HG02885 (cell line): ENCODE data around the gene ETFA.
"Not testable (repeated sequence)": the region's sequence is repeated elsewhere in the genome, so short reads cannot be mapped to it uniquely, and the experiment has no call there.

Source experiments
- ATAC-seq: cut with Tn5 transposase; IDR thresholded peaks from one replicate; pipeline ENCODE4 v1.9.1; 2021; ENCODE audit warnings: mild to moderate bottlenecking; ENCODE audit not compliant: unreplicated experiment, poor library complexity

The ETFA gene

DNA sequence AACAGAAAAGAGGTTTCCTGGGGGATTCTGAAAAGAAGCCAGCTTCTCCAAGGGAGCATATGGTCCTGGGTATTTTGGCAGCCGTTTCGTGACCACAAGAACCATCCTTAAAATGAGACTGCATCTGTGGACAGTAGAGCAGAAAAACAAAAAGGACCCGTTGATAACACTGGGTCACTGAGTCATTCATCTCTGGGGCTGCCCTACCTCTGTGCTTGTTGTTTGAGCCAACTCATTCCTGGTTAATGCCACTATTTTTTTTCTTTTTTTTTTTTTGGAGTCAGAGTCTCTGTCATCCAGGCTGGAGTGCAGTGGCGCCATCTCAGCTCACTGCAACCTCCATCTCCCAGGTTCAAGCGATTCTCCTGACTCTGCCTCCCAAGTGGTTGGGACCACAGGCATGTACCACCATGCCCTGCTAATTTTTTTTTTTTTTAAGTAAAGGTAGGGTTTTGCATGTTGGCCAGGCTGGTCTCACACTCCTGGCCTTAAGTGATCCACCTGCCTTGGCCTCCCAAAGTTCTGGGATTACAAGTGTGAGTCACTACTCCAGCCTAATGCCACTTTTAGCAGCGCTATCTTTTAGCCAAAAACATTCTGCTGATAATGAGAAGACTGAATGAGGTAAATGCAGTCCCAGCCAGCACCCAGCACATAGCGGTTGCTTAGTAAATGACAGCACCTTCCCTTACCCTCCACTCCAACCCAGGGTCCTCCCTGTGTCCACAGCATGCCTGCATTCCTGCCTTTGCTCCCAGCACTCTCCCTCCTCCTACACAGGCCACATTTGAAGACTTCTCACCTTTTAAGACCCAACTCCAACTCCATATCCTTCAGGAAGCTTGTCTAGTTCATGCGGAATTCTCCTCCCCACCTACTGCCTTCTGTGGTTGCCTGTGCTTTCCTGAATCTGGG is 16.2 kb upstream of the ETFA start:
- no peak for ATAC-seq

DNA sequence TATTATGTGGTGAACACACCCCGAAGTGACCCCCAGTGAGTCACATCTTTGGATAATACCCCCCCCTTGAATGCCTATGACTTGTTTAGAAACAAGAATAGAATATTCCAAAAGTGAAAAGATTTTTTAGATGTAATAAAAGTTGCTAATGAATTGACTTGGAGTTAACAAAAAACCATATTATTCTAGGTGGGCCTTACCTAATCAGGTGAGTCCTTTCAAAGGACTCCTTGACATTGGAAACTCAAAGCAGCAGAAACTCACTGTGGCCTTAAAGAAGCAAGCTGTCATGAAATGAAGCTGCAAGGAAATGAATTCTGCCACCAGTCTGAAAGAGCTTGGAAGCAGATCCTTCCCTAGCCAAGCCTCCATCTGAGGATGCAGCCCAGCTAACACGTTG is 14.4 kb upstream of the ETFA start:
- no peak for ATAC-seq

DNA sequence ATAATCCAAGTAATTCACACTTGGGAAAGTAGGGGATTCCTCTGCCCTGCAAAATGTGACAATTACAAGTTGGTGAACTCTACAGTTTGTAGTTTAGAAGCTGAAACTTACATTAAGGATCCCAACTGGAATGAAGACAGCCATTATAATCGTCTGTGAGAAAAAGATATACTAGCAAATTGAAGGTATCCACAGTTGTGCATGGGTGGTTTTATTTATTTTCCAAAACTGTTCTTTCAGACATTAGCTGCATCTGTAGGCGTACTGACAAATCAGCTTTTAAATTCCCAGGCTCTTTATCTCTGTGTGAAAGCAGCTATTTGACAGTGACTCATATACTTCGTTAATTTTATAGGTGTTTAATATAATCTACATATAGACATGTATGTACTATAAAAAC is 12.8 kb upstream of the ETFA start:
- ATAC-seq, result no peak

DNA sequence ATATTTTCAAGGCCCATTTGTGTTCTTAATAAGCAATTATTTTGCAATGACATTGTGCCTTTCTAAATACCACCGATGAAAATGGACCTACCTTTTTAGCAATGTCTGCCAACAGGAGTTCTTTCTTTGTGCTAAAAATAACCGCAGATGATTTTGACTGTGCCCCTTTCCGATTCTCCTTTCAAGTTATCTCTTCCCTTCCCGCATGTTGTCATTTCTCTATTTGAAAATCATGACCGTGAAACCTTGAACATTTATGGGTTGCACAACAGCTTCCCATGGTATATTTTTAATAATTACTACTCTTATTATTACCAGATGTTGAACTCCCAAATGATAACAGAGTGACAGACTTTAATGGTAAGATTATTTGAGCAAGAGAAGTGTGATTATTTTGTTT is 10.3 kb upstream of the ETFA start:
- no peak for ATAC-seq

DNA sequence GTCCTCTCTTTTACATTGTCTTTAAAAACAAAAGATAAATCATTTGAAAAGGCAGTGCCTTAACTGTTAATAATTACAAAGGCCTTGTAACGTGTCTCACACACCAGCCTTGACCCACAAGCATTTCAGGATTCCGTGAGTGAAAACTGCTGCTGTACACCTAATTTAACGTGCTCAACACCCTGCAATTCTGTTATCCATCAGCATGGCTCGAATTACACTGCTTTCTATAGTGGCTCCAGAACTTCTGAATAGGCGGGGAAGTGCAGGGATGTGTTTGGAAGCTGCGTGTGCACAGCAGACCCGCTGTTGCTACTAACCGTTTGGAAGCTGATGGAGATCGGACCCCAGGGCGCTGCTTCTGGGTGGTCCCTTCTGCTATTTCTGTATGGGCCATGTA is 9.9 kb upstream of the ETFA start:
- ATAC-seq, result no peak

DNA sequence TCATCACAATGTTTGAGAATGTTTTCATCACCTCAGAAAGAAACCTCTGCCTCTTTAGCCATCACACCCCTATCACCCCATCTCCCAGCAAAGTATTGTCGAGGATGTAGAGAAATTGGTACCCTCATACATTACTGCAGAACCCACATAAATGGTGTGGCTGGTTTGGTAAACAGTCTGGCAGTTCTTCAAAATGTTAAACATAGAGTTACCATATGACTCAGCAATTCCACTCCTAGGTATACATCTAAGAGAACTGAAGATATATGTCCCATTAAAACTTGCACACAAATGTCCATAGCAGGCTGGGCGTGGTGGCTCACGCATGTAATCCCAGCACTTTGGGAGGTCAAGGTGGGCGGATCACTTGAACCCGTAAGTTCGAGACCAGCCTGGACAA is 8.7 kb upstream of the ETFA start:
- no peak for ATAC-seq

DNA sequence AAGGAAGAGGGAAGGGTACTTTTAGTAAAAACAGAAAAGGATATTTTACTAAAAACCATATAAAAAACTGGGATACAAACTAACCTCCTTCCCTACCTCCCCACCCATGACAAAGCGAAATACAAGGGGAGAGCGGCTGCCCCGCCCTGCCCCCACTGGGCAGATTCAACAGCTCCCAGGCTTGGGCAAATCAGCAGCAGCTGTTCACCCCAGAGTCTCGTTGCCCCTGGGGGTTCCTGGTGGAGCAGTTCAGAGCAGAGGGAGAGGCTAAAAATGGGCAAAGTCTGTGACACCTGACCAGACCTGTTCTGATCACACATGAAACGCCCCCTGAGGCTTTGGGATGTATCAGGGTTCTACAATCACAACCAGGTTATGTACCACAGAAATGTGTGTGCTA is 2.5 kb upstream of the ETFA start:
- no peak for ATAC-seq

DNA sequence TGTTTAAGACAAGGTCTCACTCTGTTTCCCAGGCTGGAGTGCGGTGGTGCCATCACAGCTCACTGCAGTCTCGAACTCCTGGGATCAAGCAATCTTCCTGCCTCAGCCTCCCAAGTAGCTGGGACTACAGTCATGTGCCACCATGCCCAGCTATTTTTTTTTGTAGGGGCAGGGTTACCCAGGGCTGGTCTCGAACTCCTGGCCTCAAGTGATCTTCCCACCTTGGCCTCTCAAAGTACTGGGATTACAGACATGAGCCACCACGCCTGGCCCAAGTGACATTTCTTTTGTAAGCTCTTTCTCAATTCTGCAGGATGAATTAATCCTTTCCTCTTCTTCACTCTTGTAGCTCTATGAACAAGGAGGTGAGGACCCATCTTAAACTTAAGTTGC is 1.9 kb upstream of the ETFA start:
- not testable (repeated sequence) for ATAC-seq

DNA sequence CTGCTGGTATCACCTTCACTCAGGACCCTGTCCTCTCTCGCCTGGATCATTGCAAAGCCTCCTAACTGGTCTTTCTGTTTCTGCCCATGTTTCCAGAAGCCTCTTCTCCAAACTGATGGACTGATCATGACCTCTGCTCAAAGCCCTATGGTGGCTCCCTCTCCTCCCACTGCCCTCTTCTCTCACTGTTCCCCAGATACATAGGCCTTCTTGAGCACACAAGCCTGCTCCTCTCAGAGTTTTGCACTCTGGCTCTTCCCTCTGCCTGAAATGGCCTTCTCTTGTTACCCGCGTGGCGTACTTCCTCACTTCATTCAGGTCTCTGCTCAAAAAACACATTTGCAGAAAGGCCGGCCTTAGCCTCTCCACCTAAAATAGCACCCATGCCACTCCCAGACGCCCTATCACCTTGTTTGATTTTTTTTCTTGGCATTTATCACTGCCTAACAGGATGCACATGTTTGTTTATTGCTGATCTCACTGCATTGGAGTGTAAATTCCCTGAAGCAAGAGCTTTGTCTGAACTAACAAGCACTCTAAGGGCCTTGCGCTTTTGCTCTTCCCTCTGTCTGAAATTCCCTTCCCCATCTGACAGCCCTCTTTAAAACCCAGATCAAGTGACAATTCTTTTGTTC is 1.4 kb upstream of the ETFA start:
- no peak for ATAC-seq

DNA sequence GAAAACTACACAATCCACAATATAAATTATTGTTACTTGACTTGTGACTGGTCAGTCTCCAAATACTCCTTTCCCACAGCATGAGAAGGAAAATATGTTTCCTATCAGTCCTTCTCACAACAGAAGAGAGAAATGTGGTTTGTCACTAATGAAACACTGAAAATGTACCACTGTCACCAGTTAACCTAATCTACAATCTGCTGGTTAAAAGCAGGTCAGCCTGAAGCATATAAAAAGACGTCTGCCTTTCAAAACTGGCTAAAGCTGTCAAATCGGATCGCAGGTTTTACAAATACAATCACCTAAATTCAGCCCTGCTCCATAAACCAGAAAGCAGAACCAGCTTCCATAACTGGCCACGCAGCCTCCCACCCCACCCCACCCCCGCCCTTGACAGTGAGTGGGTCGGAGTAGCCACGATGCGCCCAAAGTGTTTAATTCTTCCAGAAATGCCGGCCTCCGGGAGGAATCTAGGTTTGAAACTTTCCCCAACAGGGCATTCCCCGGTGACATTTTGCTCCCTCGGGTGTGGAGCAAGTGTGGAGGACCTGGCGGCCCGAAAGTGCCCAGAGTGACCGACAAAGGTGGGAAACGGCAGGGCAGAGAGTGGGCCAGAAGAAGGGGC is 682 bp downstream of the ETFA start:
- ATAC-seq, result no peak

DNA sequence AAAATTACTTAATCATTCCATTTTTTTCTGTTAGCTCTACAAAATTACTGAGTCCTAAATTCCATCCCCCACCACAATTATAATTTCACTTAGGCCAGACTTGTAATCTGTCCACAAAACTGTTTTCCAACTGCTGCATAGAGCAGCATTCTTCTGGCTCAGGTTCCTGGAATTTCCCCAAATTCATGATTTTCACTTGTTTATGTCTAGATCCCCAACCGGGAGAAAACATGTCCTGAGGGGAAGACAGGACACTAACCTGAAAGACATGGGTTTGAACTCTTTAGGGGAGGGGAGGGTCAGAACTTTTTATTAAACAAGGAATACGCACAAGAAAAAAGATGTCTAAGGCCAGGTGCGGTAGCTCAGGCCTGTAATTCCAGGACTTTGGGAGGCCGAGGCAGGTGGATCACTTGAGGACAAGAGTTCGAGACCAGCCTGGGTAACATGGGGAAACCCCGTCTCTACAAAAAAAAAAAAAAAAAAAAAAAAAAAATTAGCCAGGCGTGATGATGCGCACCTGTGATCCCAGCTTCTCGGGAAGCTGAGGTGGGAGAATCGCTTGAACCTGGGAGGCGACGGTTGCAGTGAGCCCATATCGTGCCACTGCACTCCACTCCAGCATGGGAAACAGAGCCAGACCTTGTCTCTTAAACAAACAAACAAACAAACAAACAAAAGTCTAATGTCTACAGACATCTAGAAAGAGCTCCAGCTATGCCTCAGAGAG is 1.5 kb downstream of the ETFA start:
- ATAC-seq, result no peak

DNA sequence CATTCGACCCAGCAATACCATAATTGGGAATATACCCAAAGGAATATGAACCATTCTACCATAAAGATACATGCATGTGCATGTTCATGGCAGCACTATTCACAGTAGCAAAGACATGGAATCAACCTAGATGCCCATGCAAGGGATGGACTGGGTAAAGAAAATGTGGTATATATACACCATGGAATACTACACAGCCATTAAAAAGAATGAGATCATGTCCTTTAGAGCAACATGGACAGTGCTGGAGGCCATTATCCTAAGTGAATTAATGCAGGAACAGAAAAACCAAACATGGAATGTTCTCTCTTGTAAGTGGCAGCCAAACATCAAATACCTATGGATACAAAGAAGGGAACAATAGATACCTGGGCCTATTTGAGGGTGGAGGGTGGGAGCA is 7.4 kb downstream of the ETFA start:
- no peak for ATAC-seq

DNA sequence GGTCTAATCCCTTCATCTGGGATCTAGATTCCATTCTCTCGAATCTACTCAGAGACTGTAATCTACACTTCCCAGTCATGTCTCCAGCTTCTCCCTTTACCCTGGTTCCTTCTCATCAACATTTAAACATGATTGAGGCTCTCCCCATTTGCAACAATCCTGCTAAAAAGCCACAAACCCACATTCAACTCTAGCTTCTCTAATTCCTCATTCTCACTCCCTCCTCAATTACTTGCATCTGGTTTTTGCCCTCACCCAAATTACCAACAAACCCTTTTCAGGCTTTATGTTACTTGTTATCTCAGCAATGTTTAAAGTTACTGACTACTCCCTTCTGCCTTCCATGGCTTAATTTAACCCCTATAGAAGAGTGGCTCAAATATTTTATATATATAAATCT is 11.5 kb downstream of the ETFA start:
- ATAC-seq, result no peak

DNA sequence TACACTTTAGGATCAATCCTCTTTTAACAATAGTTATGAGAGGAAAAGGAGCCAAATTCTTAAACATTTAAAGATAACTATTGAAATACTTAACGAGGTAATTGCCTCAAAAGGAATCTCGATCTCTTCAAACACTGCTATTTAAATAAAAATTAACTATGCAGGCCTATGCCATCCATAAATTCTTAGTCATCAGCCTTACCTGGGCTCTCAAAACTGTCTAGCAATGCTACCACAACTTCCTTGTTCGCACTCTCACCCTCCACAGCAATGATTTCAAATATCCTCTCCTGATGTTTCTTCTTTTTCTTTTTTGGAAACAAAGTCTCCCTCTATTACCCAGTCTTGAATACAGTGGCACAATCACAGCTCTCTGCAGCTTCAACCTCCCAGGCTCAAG is 12.3 kb downstream of the ETFA start:
- ATAC-seq, result no peak

DNA sequence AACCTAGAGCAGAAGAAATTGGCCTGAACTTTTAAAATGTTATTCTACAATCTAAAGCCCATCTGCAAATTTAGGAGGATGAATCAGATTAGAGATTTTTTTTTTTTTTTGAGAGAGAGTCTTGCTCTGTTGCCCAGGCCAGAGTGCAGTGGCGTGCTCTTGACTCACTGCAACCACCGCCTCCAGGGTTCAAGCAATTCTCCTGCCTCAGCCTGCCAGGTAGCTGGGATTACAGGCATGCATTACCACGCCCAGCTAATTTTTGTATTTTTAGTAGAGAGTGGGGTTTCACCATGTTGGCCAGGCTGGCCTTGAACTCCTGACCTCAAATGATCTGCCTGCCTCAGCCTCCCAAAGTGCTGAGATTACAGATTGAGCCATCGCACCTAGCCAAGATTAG is 13.3 kb downstream of the ETFA start:
- not testable (repeated sequence) for ATAC-seq

DNA sequence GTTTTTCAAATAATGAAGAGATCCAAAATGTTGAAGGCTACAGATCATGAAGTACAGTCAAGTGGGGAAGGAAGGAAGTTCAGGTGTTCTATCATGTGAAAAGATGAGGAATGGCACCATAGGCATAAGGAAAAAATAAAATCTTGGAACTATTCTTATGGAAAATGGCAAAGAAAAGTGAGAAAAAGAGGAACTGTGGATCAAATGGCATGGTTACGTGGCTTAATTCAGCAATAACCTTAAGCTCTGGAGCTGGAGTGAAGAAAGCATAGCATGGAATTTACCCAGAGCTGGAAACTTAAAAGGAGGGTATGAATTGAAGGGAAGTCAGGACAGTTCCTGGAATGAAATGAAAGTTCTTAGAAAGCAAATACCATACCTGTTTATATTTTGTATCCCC is 14.4 kb downstream of the ETFA start:
- no peak for ATAC-seq

DNA sequence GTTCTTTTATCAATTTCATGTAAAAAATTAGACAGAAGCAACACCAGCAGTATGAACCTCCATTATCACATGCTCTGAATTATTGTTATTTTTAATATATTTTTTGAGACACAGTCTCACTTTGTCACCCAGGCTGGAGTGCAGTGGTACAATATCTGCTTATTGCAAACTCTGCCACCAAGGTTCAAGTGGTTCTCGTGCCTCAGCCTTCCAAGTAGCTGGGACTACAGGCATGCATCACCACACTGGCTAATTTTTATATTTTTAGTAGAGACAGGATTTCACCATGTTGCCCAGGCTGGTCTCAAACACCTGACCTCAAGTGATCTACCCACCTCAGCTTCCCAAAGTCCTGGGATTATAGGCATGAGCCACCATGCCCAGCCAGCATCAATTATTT is 16.8 kb downstream of the ETFA start:
- ATAC-seq, result not testable (repeated sequence)

DNA sequence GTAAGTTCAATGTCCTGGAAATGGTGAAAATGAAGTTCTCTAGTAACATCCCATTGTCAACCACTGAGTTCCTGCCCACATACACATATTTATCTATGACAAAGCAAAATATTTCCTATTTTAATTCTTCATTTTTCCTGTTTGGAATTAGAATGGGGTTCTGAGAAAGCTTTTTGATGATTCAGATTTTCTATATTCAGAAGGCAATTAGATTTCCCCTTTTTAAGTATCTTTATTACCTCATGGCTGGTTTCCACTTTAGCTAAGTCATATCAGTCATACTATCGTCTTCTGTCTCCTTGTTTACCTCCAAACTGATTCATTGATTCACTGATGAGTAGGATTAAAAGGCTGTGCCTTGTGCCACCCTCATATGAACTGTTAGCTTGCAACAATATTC is 17.9 kb downstream of the ETFA start:
- no peak for ATAC-seq

DNA sequence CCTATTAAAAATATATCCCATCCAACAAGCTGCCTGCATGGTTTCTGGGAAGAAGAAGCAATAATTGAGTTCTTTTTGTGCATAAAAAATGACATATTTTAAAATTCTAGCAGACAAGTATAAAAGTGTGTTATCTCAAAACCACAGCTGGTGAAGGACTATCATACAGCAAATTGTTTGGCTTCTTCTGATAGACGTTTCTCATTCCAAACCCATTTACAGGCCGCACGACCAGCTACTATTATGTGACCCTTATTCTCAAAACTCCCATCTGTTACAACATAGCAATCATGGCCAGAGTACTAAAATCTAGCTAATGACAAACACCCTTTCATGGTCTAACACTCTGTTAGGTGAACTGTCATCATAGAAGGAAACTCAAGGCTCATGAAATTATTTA is 21.7 kb downstream of the ETFA start:
- ATAC-seq, result no peak

DNA sequence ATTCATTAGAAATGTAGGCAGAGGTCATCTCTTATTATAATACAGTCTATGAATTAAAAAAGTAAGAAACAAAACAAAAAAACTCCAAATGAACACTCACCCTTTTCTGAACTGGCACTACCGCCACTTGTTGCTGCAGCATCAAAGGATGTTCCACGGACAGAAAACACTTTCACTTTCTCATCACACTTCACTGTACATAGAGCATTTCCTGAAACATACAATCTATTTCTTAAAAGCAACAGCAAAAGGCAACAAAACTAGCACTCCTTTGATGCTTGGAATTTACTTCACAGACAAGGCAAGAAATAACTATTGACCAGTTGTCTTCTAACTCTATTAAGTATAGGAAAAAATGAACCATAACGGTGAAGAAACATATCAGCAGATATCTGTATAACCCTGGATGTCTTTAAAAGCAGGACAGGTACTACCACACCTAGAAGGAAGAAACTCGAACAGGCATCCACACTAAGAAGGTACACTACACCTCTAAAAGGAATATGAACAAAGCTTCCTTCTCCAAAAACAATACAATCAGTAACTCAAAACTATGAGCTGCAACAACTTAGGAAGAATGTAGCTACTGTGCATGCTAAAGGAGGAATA is 24.9 kb downstream of the ETFA start:
- peak; percentile 59 for ATAC-seq
